Upper lobe of left lung (tissue), 6 donors: ENCODE data around the gene PXN. TPM values are rescaled to one million over a fixed set of nuclear protein-coding genes. Genes with fewer than 3 reads are reported as not detected.

Experiments used
- ATAC-seq, 2 donors: fragments of 200-7000 bp; cut with Tn5 transposase; one replicate each; pipeline ENCODE4 v1.9.1; 2022; ENCODE audit warnings: mild to moderate bottlenecking in 2 of 2, moderate library complexity in 2 of 2; ENCODE audit not compliant: low FRiP score in 2 of 2
- DNase-seq, 2 donors: peaks; one replicate each; pipeline ENCODE4 v3.0.0-alpha.2; 2019 to 2020
- H3K27ac ChIP-seq, 4 donors: fragments of 200-600 bp; sonication (generic); one replicate each; pipeline ENCODE4 v1.5.1; 2016 to 2019
- H3K27me3 ChIP-seq, 4 donors: fragments of 200-600 bp; sonication (generic); one replicate each; pipeline ENCODE4 v1.5.1; 2017 to 2019
- H3K36me3 ChIP-seq, 4 donors: fragments of 200-600 bp; sonication (generic); one replicate each; pipeline ENCODE4 v1.5.1; 2016 to 2019
- H3K4me1 ChIP-seq, 4 donors: fragments of 200-600 bp; sonication (generic); one replicate each; pipeline ENCODE4 v1.5.1; 2018 to 2019
- H3K4me3 ChIP-seq, 4 donors: fragments of 200-600 bp; sonication (generic); one replicate each; pipeline ENCODE4 v1.5.1; 2017 to 2019; ENCODE audit warnings: mild to moderate bottlenecking in 2 of 4, moderate library complexity in 1 of 4
- H3K9me3 ChIP-seq, 4 donors: fragments of 200-600 bp; sonication (generic); one replicate each; pipeline ENCODE4 v1.5.1; 2018 to 2019
- EP300 ChIP-seq, 4 donors: sonication (generic); formaldehyde crosslinking; IDR thresholded peaks; one replicate each; pipeline ENCODE4 v1.5.1; 2017; ENCODE audit warnings: antibody characterized with exemption in 4 of 4, control low read depth in 2 of 4
- POLR2A ChIP-seq, 4 donors: fragments of 450-650 bp; IDR thresholded peaks; one replicate each; pipeline ENCODE4 v1.5.1; 2016 to 2017; ENCODE audit warnings: antibody characterized with exemption in 4 of 4, mild to moderate bottlenecking in 2 of 4
- POLR2AphosphoS5 ChIP-seq, 2 donors: sonication (generic); formaldehyde crosslinking; IDR thresholded peaks; one replicate each; pipeline ENCODE4 v1.5.1; 2017; ENCODE audit warnings: antibody characterized with exemption in 2 of 2
- WGBS, 2 donors: methylation state at CpG; one replicate each; pipeline ENCODE4 v1.1.5; 2017 to 2018; 5-methylcytosine and 5-hydroxymethylcytosine counted together
- total RNA-seq, 6 donors: library from RNA; depleted of rRNA in 4 of 6; stranded (reverse); fragments of >200 nt in 4 of 6; gene quantifications; one replicate each; pipeline versions ENCODE4 v1.1.0 to v1.2.1, GENCODE V29; 2016 to 2021
- TF ChIP-seq, protein P1 (sequence below), 6 experiments: fragments of 450-650 bp in 4 of 6; fragments of 200-600 bp in 2 of 6; sonication (generic) in 2 of 6; IDR thresholded peaks; one replicate each; pipeline ENCODE4 v1.5.1; 2016 to 2019; ENCODE audit warnings: antibody characterized with exemption in 6 of 6
- donor health status: DM: no; HTN: no; CAD: no; lungs with moderate emphysema.
- donor health status: DM: no; HTN: yes; CAD: no; lungs with severe emphysema.

PXN gene
- total RNA-seq, result 100 to 1,000 TPM in 4 of 6 donors, 10 to 100 TPM in 2; 67.8 to 210 (median 116) TPM

DNA sequence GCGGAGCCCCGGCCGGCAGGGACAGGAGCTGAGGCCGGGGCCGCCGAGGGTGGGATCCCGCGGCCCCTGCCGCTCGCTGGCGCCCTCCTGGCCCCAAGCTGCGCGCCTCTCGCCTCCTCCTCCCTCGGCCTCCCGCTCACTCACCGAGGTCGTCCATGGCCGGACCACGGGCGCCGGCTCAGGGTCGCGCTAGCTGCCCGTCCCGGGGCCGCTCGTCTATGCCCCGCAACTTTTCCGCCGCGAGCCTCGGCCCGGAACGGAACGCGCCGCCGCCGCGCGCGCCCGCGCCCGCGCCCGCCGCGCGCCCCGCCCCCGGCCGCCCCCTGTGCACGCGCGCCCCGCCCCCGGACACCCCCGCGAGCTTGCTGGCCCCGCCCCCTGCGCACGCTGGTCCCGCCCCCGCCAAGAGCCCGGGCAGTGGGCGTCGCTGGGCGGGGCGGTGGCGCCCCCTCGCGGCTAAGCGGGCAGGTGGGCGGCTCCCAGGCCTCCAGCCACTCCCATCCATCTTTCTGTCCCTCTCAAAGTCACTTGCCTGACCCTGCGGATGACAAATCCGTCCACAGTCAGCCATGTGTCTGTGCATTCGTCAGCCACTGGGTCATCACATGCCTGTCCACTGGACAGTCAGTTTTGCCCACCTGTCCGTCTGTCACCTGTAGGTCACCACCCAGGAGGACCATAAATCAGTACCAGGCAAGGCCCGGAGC lies at the start of gene PXN:
PXN (minus strand) TSS at position 258 of the 707 bp plus-strand sequence; CDS start at position 157, 101 bp downstream.
- Histone ChIP-seq H3K4me1 (peaks cover 44 to 67% (median 58%) of the 10 kb centered on the region in 4 donors), H3K27me3 (no peaks in the 10 kb centered on the region), H3K9me3 (no peaks in the 10 kb centered on the region), H3K36me3 (no peaks in the 10 kb centered on the region), H3K4me3 (peak within 1 kb of the TSS; percentile 79 to 96 (median 93)), H3K27ac (peak within 1 kb of the TSS; percentile 91 to 99 (median 96))
- DNase-seq (peak; percentile 92 to 99), ATAC-seq (peak; percentile 94 to 95)
- 6 to 7% methylated on average over 5 to 16 of the region's 81 CpGs for WGBS, 2 donors
- TF ChIP-seq POLR2AphosphoS5 (IDR thresholded peaks at IDR 0.05) (peak; percentile 53 to 61), POLR2A (IDR thresholded peaks at IDR 0.05) (peak in 3 of 4 donors; percentile 41 to 81 (median 73)), EP300 (IDR thresholded peaks at IDR 0.05) (no peak)
- TF ChIP-seq, protein P1, sequence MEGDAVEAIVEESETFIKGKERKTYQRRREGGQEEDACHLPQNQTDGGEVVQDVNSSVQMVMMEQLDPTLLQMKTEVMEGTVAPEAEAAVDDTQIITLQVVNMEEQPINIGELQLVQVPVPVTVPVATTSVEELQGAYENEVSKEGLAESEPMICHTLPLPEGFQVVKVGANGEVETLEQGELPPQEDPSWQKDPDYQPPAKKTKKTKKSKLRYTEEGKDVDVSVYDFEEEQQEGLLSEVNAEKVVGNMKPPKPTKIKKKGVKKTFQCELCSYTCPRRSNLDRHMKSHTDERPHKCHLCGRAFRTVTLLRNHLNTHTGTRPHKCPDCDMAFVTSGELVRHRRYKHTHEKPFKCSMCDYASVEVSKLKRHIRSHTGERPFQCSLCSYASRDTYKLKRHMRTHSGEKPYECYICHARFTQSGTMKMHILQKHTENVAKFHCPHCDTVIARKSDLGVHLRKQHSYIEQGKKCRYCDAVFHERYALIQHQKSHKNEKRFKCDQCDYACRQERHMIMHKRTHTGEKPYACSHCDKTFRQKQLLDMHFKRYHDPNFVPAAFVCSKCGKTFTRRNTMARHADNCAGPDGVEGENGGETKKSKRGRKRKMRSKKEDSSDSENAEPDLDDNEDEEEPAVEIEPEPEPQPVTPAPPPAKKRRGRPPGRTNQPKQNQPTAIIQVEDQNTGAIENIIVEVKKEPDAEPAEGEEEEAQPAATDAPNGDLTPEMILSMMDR (IDR thresholded peaks at IDR 0.05), result peak; percentile 81 to 94 (median 91)

- Histone ChIP-seq H3K4me3 (no peak overlapping the region), H3K27ac (no peak overlapping the region), H3K4me1 (peaks cover 9 to 12% (median 10%) of the 10 kb centered on the region in 4 donors), H3K27me3 (no peaks in the 10 kb centered on the region), H3K9me3 (peaks cover 0 to 6% (median 0%) of the 10 kb centered on the region in 4 donors), H3K36me3 (no peaks in the 10 kb centered on the region)
- WGBS, 2 donors, result 65 to 71% methylated on average over 5 of the region's 5 CpGs
- no peak for DNase-seq
- ATAC-seq, result no peak
- TF ChIP-seq, protein P1 (IDR thresholded peaks at IDR 0.05), result no peak
- TF ChIP-seq POLR2AphosphoS5 (IDR thresholded peaks at IDR 0.05) (no peak), EP300 (IDR thresholded peaks at IDR 0.05) (no peak), POLR2A (IDR thresholded peaks at IDR 0.05) (no peak)
Observed at GRCh38 chr12:120314220-120314619, 48.7 kb upstream of the PXN start.

GRCh38 chr12:120301962-120302815 lies 36.7 kb upstream of the PXN start, which contains the start of gene SIRT4:
Gene SIRT4, plus strand, starts transcription at chr12:120302321. Its CDS starts 1,241 bp downstream, at chr12:120303562.
- peak within 1 kb of the TSS; percentile 42 to 76 (median 62) for H3K4me3 ChIP-seq
- H3K4me1 ChIP-seq, result peaks cover 0 to 10% (median 5%) of the 10 kb centered on the region in 4 donors
- no peak for TF ChIP-seq EP300 (IDR thresholded peaks at IDR 0.05)
- TF ChIP-seq, protein P1 (IDR thresholded peaks at IDR 0.05), result peak in 5 of 6 experiments; percentile 37 to 71 (median 65)
- TF ChIP-seq POLR2A (IDR thresholded peaks at IDR 0.05), result peak in 1 of 4 donors; percentile 41
- peak in 1 of 2 donors; percentile 45 for TF ChIP-seq POLR2AphosphoS5 (IDR thresholded peaks at IDR 0.05)
- peak within 1 kb of the TSS; percentile 9 to 84 (median 62) for H3K27ac ChIP-seq
- DNase-seq (peak; percentile 36 to 95), ATAC-seq (peak; percentile 95 to 99)
- H3K9me3 ChIP-seq, result no peaks in the 10 kb centered on the region
- H3K27me3 ChIP-seq, result no peaks in the 10 kb centered on the region
- 10% methylated on average over 31 of the region's 31 CpGs for WGBS, 2 donors
- no peaks in the 10 kb centered on the region for H3K36me3 ChIP-seq

GRCh38 chr12:120292661-120293531 lies 27.4 kb upstream of the PXN start, which contains the start of gene RNU4-1:
Gene RNU4-1, minus strand, starts transcription at chr12:120293237.
- peaks cover 5 to 20% (median 9%) of the 10 kb centered on the region in 4 donors for H3K4me1 ChIP-seq
- H3K9me3 ChIP-seq, result no peaks in the 10 kb centered on the region
- peak in 1 of 2 donors; percentile 73 for DNase-seq
- ATAC-seq, result peak; percentile 72 to 77
- no peaks in the 10 kb centered on the region for H3K36me3 ChIP-seq
- peak within 1 kb of the TSS; percentile 45 to 61 (median 58) for H3K4me3 ChIP-seq
- TF ChIP-seq POLR2AphosphoS5 (IDR thresholded peaks at IDR 0.05) (peak; percentile 89 to 93), POLR2A (IDR thresholded peaks at IDR 0.05) (peak in 3 of 4 donors; percentile 58 to 84 (median 83)), EP300 (IDR thresholded peaks at IDR 0.05) (peak in 1 of 4 donors; percentile 50)
- TF ChIP-seq, protein P1 (IDR thresholded peaks at IDR 0.05), result no peak
- no peaks in the 10 kb centered on the region for H3K27me3 ChIP-seq
- WGBS, 2 donors, result 1 to 2% methylated on average over 29 of the region's 29 CpGs
- peak within 1 kb of the TSS; percentile 95 to 98 (median 97) for H3K27ac ChIP-seq
